CD8-positive, alpha-beta memory T cell (primary cell): ENCODE measurements around the gene NMUR2. TPM values are rescaled to one million over a fixed set of nuclear protein-coding genes. Genes with fewer than 3 reads are reported as not detected.

Experiments used
- CTCF ChIA-PET: fragments of 350-600 bp; sonication (Branson Sonifier 250); formaldehyde crosslinking; loops from one replicate; lab custom pipeline; 2021; ENCODE audit warnings: antibody characterized with exemption; lab: Charles Lee
- POLR2A ChIA-PET: fragments of 350-600 bp; sonication (Branson Sonifier 250); formaldehyde crosslinking; loops from one replicate; lab custom pipeline; 2021; ENCODE audit warnings: antibody characterized with exemption; lab: Charles Lee
- DNase-seq, 5 donors: peaks; one replicate each; pipeline versions ENCODE4 v3.0.0 to v3.0.0-alpha.2; 2020 to 2022; ENCODE audit warnings: mixed read lengths in 1 of 5
- H3K27ac ChIP-seq: one replicate; pipeline ENCODE4 v1.7.0; 2013; ENCODE audit warnings: low read depth, mild to moderate bottlenecking, low read length, moderate library complexity
- H3K27me3 ChIP-seq: 2 replicates; pipeline ENCODE4 v1.7.0; 2013; ENCODE audit warnings: low read length, mild to moderate bottlenecking; ENCODE audit not compliant: insufficient read depth, poor library complexity, severe bottlenecking
- H3K36me3 ChIP-seq: 2 replicates; pipeline ENCODE4 v1.7.0; 2013; ENCODE audit warnings: mild to moderate bottlenecking, low read length, moderate library complexity; ENCODE audit not compliant: insufficient read depth
- H3K4me1 ChIP-seq: 2 replicates; pipeline ENCODE4 v1.7.0; 2013; ENCODE audit warnings: mild to moderate bottlenecking, low read length, moderate library complexity; ENCODE audit not compliant: insufficient read depth
- H3K4me3 ChIP-seq: 2 replicates; pipeline ENCODE4 v1.7.0; 2013; ENCODE audit warnings: mild to moderate bottlenecking, low read length
- H3K9me3 ChIP-seq: 2 replicates; pipeline ENCODE4 v1.7.0; 2013; ENCODE audit warnings: mild to moderate bottlenecking, low read length
- H3K27ac Mint-ChIP-seq, 8 donors: one replicate each; pipeline ENCODE4 v1.8.0; 2020 to 2021; ENCODE audit warnings: mixed read lengths in 8 of 8, mild to moderate bottlenecking in 6 of 8, inconsistent platforms in 3 of 8, moderate library complexity in 3 of 8
- H3K27me3 Mint-ChIP-seq, 2 donors: one replicate each; pipeline ENCODE4 v1.8.0; 2020 to 2021; ENCODE audit warnings: mixed read lengths in 2 of 2, mild to moderate bottlenecking in 1 of 2, moderate library complexity in 1 of 2
- H3K36me3 Mint-ChIP-seq, 3 donors: one replicate each; pipeline ENCODE4 v1.8.0; 2020 to 2021; ENCODE audit warnings: mixed read lengths in 3 of 3, inconsistent platforms in 1 of 3, mild to moderate bottlenecking in 1 of 3
- H3K4me1 Mint-ChIP-seq, 3 donors: one replicate each; pipeline ENCODE4 v1.8.0; 2020 to 2021; ENCODE audit warnings: mixed read lengths in 3 of 3, inconsistent platforms in 1 of 3, mild to moderate bottlenecking in 1 of 3
- H3K4me3 Mint-ChIP-seq, 7 donors: one replicate each; pipeline ENCODE4 v1.8.0; 2020 to 2021; ENCODE audit warnings: mixed read lengths in 7 of 7, mild to moderate bottlenecking in 6 of 7, moderate library complexity in 4 of 7, inconsistent platforms in 2 of 7
- H3K9me3 Mint-ChIP-seq, 5 donors: one replicate each; pipeline ENCODE4 v1.8.0; 2020 to 2022; ENCODE audit warnings: mixed read lengths in 5 of 5, mild to moderate bottlenecking in 3 of 5, moderate library complexity in 2 of 5, inconsistent platforms in 1 of 5
- polyA plus RNA-seq: library from polyadenylated mRNA; unstranded; fragments of 300-500 nt; fragmentation: Illumina TruSeq; gene quantifications from one replicate; pipeline ENCODE4 v1.2.3, GENCODE V29; 2021
- total RNA-seq, 2 experiments: library from RNA; stranded (reverse); gene quantifications; one replicate each; pipeline ENCODE4 v1.2.3, GENCODE V29; 2021

Gene NMUR2, protein sequence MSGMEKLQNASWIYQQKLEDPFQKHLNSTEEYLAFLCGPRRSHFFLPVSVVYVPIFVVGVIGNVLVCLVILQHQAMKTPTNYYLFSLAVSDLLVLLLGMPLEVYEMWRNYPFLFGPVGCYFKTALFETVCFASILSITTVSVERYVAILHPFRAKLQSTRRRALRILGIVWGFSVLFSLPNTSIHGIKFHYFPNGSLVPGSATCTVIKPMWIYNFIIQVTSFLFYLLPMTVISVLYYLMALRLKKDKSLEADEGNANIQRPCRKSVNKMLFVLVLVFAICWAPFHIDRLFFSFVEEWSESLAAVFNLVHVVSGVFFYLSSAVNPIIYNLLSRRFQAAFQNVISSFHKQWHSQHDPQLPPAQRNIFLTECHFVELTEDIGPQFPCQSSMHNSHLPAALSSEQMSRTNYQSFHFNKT
- not detected for total RNA-seq
- not detected for polyA plus RNA-seq

DNA sequence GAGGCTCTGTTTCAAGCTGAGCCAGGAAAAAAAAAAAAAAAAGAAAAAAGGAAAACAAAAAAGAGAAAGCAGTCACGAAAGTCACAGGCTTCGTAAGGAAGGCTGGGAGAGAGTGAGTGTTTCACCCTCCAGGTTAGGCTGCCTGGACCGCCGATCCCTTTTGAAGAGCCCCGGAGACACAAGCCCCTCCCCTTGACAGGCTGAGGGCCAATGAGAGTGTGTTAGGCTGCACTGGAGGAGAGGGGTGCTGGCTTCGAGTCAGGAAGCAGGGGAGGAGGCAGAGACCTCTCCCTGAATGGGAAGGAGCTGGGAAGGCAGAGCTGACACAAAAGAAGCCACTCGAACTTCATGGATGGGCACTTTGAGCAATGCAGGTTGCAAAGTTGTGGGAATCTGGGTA is at the start of gene NMUR2:
Gene NMUR2 (minus strand): TSS at position 135 of the 400 bp plus-strand sequence. CDS start 166 bp downstream, outside the sequence.
- no peaks in the 10 kb centered on the region for H3K36me3 Mint-ChIP-seq

GRCh38 chr5:152443935-152444334 is 38.9 kb upstream of the NMUR2 start:
- Mint-ChIP-seq H3K9me3 (peaks cover 0 to 2% (median 0%) of the 10 kb centered on the region in 5 donors), H3K27me3 (peaks cover 4% of the 10 kb centered on the region in 2 donors), H3K27ac (no peak overlapping the region), H3K4me1 (no peaks in the 10 kb centered on the region), H3K4me3 (no peak overlapping the region), H3K36me3 (no peaks in the 10 kb centered on the region)
- Histone ChIP-seq H3K4me1 (no peaks in the 10 kb centered on the region), H3K27ac (no peak overlapping the region), H3K4me3 (no peak overlapping the region), H3K36me3 (no peaks in the 10 kb centered on the region), H3K9me3 (no peaks in the 10 kb centered on the region), H3K27me3 (no peaks in the 10 kb centered on the region)
- ChIA-PET POLR2A (no interaction called here), CTCF (no interaction called here)
- no peak for DNase-seq

More for the DNA sequence above, at the start of gene NMUR2:
- peaks cover 4% of the 10 kb centered on the region in 2 donors for H3K27me3 Mint-ChIP-seq
- Histone ChIP-seq H3K27me3 (no peaks in the 10 kb centered on the region), H3K4me3 (no peak within 1 kb of the TSS), H3K36me3 (no peaks in the 10 kb centered on the region), H3K9me3 (no peaks in the 10 kb centered on the region), H3K4me1 (no peaks in the 10 kb centered on the region), H3K27ac (no peak within 1 kb of the TSS)
- peaks cover 0 to 3% (median 0%) of the 10 kb centered on the region in 5 donors for H3K9me3 Mint-ChIP-seq
- ChIA-PET POLR2A (no interaction called here), CTCF (no interaction called here)
- H3K27ac Mint-ChIP-seq = no peak within 1 kb of the TSS
- no peak within 1 kb of the TSS for H3K4me3 Mint-ChIP-seq
- no peaks in the 10 kb centered on the region for H3K4me1 Mint-ChIP-seq
- no peak for DNase-seq

DNA sequence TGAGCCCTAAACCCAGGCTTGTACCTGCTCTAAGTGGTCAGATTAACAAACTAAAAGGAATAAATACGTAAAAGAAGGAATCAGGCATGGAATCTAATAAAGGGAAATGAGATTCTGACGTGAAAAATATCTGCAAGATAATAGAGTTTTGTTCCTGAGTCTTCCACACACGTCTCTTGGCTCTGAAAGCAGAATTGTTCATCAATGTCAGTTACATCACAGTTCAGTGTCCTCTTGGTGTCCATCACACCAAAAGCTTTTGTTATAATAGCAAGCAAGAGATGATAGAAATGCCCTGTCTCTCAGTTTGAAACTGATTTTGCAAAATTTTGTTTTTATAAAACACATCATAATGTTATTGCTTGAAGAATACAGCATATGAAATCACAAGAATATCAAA is 34.7 kb upstream of the NMUR2 start:
- H3K9me3 Mint-ChIP-seq = peaks cover 0 to 2% (median 0%) of the 10 kb centered on the region in 5 donors

GRCh38 chr5:152437866-152438265 is 32.8 kb upstream of the NMUR2 start:
- Mint-ChIP-seq H3K36me3 (no peaks in the 10 kb centered on the region), H3K4me3 (no peak overlapping the region), H3K27me3 (peaks cover under 1 to 4% of the 10 kb centered on the region in 2 donors), H3K27ac (no peak overlapping the region), H3K4me1 (no peaks in the 10 kb centered on the region), H3K9me3 (no peaks in the 10 kb centered on the region)
- Histone ChIP-seq H3K27me3 (no peaks in the 10 kb centered on the region), H3K4me1 (no peaks in the 10 kb centered on the region), H3K9me3 (no peaks in the 10 kb centered on the region), H3K4me3 (no peak overlapping the region), H3K27ac (no peak overlapping the region), H3K36me3 (no peaks in the 10 kb centered on the region)
- POLR2A ChIA-PET = no interaction called here
- DNase-seq = no peak
- CTCF ChIA-PET = no interaction called here

More for the DNA sequence above, 34.7 kb upstream of the NMUR2 start:
- Histone ChIP-seq H3K4me1 (no peaks in the 10 kb centered on the region), H3K4me3 (no peak overlapping the region), H3K36me3 (no peaks in the 10 kb centered on the region), H3K27me3 (no peaks in the 10 kb centered on the region), H3K27ac (no peak overlapping the region), H3K9me3 (no peaks in the 10 kb centered on the region)
- Mint-ChIP-seq H3K4me1 (no peaks in the 10 kb centered on the region), H3K27ac (no peak overlapping the region), H3K4me3 (no peak overlapping the region), H3K36me3 (no peaks in the 10 kb centered on the region), H3K27me3 (peaks cover 4% of the 10 kb centered on the region in 2 donors)
- ChIA-PET POLR2A (no interaction called here), CTCF (no interaction called here)
- DNase-seq = no peak

GRCh38 chr5:152427721-152428120 is 22.6 kb upstream of the NMUR2 start:
- no peak overlapping the region for H3K27ac Mint-ChIP-seq
- ChIA-PET POLR2A (no interaction called here), CTCF (no interaction called here)
- no peaks in the 10 kb centered on the region for H3K4me1 ChIP-seq
- no peaks in the 10 kb centered on the region for H3K4me1 Mint-ChIP-seq
- no peak overlapping the region for H3K4me3 Mint-ChIP-seq
- no peaks in the 10 kb centered on the region for H3K27me3 ChIP-seq
- H3K9me3 ChIP-seq = no peaks in the 10 kb centered on the region
- no peak overlapping the region for H3K27ac ChIP-seq
- H3K9me3 Mint-ChIP-seq = no peaks in the 10 kb centered on the region
- H3K27me3 Mint-ChIP-seq = no peaks in the 10 kb centered on the region
- H3K36me3 ChIP-seq = no peaks in the 10 kb centered on the region
- DNase-seq = no peak
- H3K4me3 ChIP-seq = no peak overlapping the region
- H3K36me3 Mint-ChIP-seq = no peaks in the 10 kb centered on the region

DNA sequence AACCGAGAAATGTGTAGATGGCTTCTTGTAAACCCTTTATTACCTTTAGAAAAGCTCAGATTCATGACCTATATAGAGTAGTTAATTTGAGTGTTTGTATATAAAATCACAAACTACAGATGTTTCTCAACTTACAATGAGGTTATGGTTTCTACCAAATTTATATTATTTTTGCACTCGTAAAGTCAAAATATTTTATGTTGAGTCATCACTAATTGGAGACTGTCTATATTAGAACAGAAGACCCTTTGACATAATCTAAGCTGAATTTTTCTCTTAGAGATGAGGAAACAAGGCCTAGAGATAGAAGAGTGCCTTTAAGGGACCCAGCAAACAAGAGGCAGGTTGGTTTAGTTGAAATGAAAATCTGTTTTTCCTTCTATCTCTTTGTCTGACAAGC is 20.0 kb upstream of the NMUR2 start:
- Histone ChIP-seq H3K27ac (no peak overlapping the region), H3K9me3 (no peaks in the 10 kb centered on the region), H3K27me3 (no peaks in the 10 kb centered on the region), H3K4me1 (no peaks in the 10 kb centered on the region), H3K36me3 (no peaks in the 10 kb centered on the region), H3K4me3 (no peak overlapping the region)
- Mint-ChIP-seq H3K27ac (no peak overlapping the region), H3K36me3 (no peaks in the 10 kb centered on the region), H3K27me3 (no peaks in the 10 kb centered on the region), H3K4me3 (no peak overlapping the region), H3K9me3 (no peaks in the 10 kb centered on the region), H3K4me1 (no peaks in the 10 kb centered on the region)
- no peak for DNase-seq
- ChIA-PET CTCF (no interaction called here), POLR2A (no interaction called here)

GRCh38 chr5:152424501-152424900 is 19.4 kb upstream of the NMUR2 start:
- CTCF ChIA-PET = no interaction called here
- Histone ChIP-seq H3K27me3 (no peaks in the 10 kb centered on the region), H3K9me3 (no peaks in the 10 kb centered on the region), H3K4me1 (no peaks in the 10 kb centered on the region), H3K4me3 (no peak overlapping the region), H3K36me3 (no peaks in the 10 kb centered on the region), H3K27ac (no peak overlapping the region)
- DNase-seq = no peak
- H3K27ac Mint-ChIP-seq = no peak overlapping the region
- H3K36me3 Mint-ChIP-seq = no peaks in the 10 kb centered on the region
- H3K4me3 Mint-ChIP-seq = no peak overlapping the region
- H3K4me1 Mint-ChIP-seq = no peaks in the 10 kb centered on the region
- no peaks in the 10 kb centered on the region for H3K9me3 Mint-ChIP-seq
- POLR2A ChIA-PET = no interaction called here
- H3K27me3 Mint-ChIP-seq = no peaks in the 10 kb centered on the region

GRCh38 chr5:152422081-152422480 is 17.0 kb upstream of the NMUR2 start:
- CTCF ChIA-PET = no interaction called here
- no peak overlapping the region for H3K27ac Mint-ChIP-seq
- no peaks in the 10 kb centered on the region for H3K27me3 Mint-ChIP-seq
- Histone ChIP-seq H3K36me3 (no peaks in the 10 kb centered on the region), H3K27me3 (no peaks in the 10 kb centered on the region), H3K4me3 (no peak overlapping the region), H3K4me1 (no peaks in the 10 kb centered on the region), H3K9me3 (no peaks in the 10 kb centered on the region), H3K27ac (no peak overlapping the region)
- peaks cover 0 to 2% (median 0%) of the 10 kb centered on the region in 5 donors for H3K9me3 Mint-ChIP-seq
- POLR2A ChIA-PET = no interaction called here
- H3K4me1 Mint-ChIP-seq = no peaks in the 10 kb centered on the region
- H3K4me3 Mint-ChIP-seq = no peak overlapping the region
- no peaks in the 10 kb centered on the region for H3K36me3 Mint-ChIP-seq
- no peak for DNase-seq
